Cardiac muscle cell (in vitro differentiated cells and primary cell): ENCODE results near the gene LMX1B. TPM values are rescaled to one million over a fixed set of nuclear protein-coding genes. Genes with fewer than 3 reads are reported as not detected.

Experiments
- DNase-seq, 2 donors: peaks; one replicate each; pipeline versions ENCODE4 v3.0.0 to v3.0.0-alpha.2; 2010 to 2017; ENCODE audit warnings: low read depth in 1 of 2, low spot score in 1 of 2
- H3K27ac ChIP-seq: fragments of 200-600 bp; sonication (generic); 2 replicates; pipeline ENCODE4 v1.5.1; 2016
- H3K27me3 ChIP-seq: fragments of 200-600 bp; sonication (generic); 2 replicates; pipeline ENCODE4 v1.6.0; 2016; ENCODE audit warnings: control low read depth
- H3K36me3 ChIP-seq: fragments of 200-600 bp; sonication (generic); 2 replicates; pipeline ENCODE4 v1.5.1; 2016; ENCODE audit warnings: control low read depth
- H3K4me1 ChIP-seq: fragments of 200-600 bp; sonication (generic); 2 replicates; pipeline ENCODE4 v1.8.1; 2017; ENCODE audit warnings: low read depth, mild to moderate bottlenecking, mixed run types
- H3K4me3 ChIP-seq: fragments of 200-600 bp; sonication (generic); 2 replicates; pipeline ENCODE4 v1.5.1; 2016; ENCODE audit warnings: mild to moderate bottlenecking
- H3K9me3 ChIP-seq: fragments of 200-600 bp; sonication (generic); 2 replicates; pipeline ENCODE4 v1.5.1; 2017; ENCODE audit warnings: low read depth, mild to moderate bottlenecking, control low read depth
- CTCF ChIP-seq: IDR thresholded peaks from 2 replicates; pipeline ENCODE4 v1.5.1; 2012; ENCODE audit warnings: low read depth, mild to moderate bottlenecking, low read length
- polyA plus RNA-seq: library from polyadenylated mRNA; unstranded; fragments of >200 nt; fragmentation: Nextera tagmentation; extraction: Ambion mirVana; gene quantifications from 2 replicates; pipeline ENCODE4 v1.2.1, GENCODE V29; 2016
- total RNA-seq: library from RNA; depleted of rRNA; stranded (reverse); fragments of >200 nt; gene quantifications from 2 replicates; pipeline ENCODE4 v1.2.3, GENCODE V29; 2016

The LMX1B gene
- total and polyA plus RNA-seq, 2 experiments from 2014 or later = not detected

- no peak for TF ChIP-seq CTCF
- no peak overlapping the region for H3K27ac ChIP-seq
- H3K27me3 ChIP-seq = peaks cover 3% of the 10 kb centered on the region
- H3K4me1 ChIP-seq = no peaks in the 10 kb centered on the region
- DNase-seq = no peak
- H3K36me3 ChIP-seq = no peaks in the 10 kb centered on the region
- no peak overlapping the region for H3K4me3 ChIP-seq
- no peaks in the 10 kb centered on the region for H3K9me3 ChIP-seq
Observed at GRCh38 chr9:126733005-126733404, 119.3 kb downstream of the LMX1B start.

GRCh38 chr9:126734877-126735276, 121.1 kb downstream of the LMX1B start:
- Histone ChIP-seq H3K4me3 (no peak overlapping the region), H3K4me1 (no peaks in the 10 kb centered on the region), H3K27me3 (peaks cover 12% of the 10 kb centered on the region), H3K36me3 (no peaks in the 10 kb centered on the region), H3K27ac (no peak overlapping the region), H3K9me3 (no peaks in the 10 kb centered on the region)
- no peak for DNase-seq
- TF ChIP-seq CTCF = no peak

- Histone ChIP-seq H3K4me1 (no peaks in the 10 kb centered on the region), H3K27me3 (peaks cover 18% of the 10 kb centered on the region), H3K4me3 (no peak overlapping the region), H3K27ac (no peak overlapping the region), H3K9me3 (no peaks in the 10 kb centered on the region), H3K36me3 (no peaks in the 10 kb centered on the region)
- no peak for DNase-seq
- no peak for TF ChIP-seq CTCF
Observed at GRCh38 chr9:126735482-126735881, 121.8 kb downstream of the LMX1B start.

GRCh38 chr9:126738553-126738952, 124.8 kb downstream of the LMX1B start:
- Histone ChIP-seq H3K9me3 (no peaks in the 10 kb centered on the region), H3K4me1 (no peaks in the 10 kb centered on the region), H3K36me3 (no peaks in the 10 kb centered on the region), H3K27ac (no peak overlapping the region), H3K27me3 (peaks cover 42% of the 10 kb centered on the region), H3K4me3 (no peak overlapping the region)
- TF ChIP-seq CTCF = no peak
- DNase-seq = no peak

GRCh38 chr9:126743041-126743440, 129.3 kb downstream of the LMX1B start:
- Histone ChIP-seq H3K27me3 (peaks cover 50% of the 10 kb centered on the region), H3K9me3 (no peaks in the 10 kb centered on the region)
- DNase-seq = no peak

More at GRCh38 chr9:126743041-126743440, 129.3 kb downstream of the LMX1B start:
- TF ChIP-seq CTCF = no peak
- no peaks in the 10 kb centered on the region for H3K36me3 ChIP-seq
- H3K4me3 ChIP-seq = no peak overlapping the region
- H3K27ac ChIP-seq = no peak overlapping the region
- no peaks in the 10 kb centered on the region for H3K4me1 ChIP-seq
